Esophagus squamous epithelium (tissue), 5 donors: ENCODE results near the gene MRPL55. TPM values are rescaled to one million over a fixed set of nuclear protein-coding genes. Genes with fewer than 3 reads are reported as not detected.

Experiments
- DNase-seq: peaks from one replicate; lab custom pipeline; 2025; lab: John Stamatoyannopoulos, UW
- H3K27ac ChIP-seq, 4 donors: fragments of 200-600 bp; sonication (generic); one replicate each; pipeline ENCODE4 v1.5.1; 2016 to 2019; ENCODE audit warnings: mild to moderate bottlenecking in 1 of 4
- H3K27me3 ChIP-seq, 4 donors: fragments of 200-600 bp; sonication (generic); 1 replicate in 3 of 4; 2 replicates in 1 of 4; pipeline versions ENCODE4 v1.5.1 to v1.6.0; 2017 to 2021; ENCODE audit warnings: antibody characterized with exemption in 1 of 4
- H3K36me3 ChIP-seq, 3 donors: fragments of 200-600 bp; sonication (generic); one replicate each; pipeline ENCODE4 v1.5.1; 2016 to 2019
- H3K4me1 ChIP-seq, 3 donors: fragments of 200-600 bp; sonication (generic); one replicate each; pipeline ENCODE4 v1.5.1; 2017 to 2019
- H3K4me3 ChIP-seq, 4 donors: fragments of 200-600 bp; sonication (generic); 1 replicate in 3 of 4; 2 replicates in 1 of 4; pipeline ENCODE4 v1.5.1; 2016 to 2019; ENCODE audit warnings: mild to moderate bottlenecking in 2 of 4, moderate library complexity in 1 of 4
- H3K9me3 ChIP-seq, 3 donors: fragments of 200-600 bp; sonication (generic); one replicate each; pipeline ENCODE4 v1.5.1; 2016 to 2019
- CTCF ChIP-seq, 6 experiments: fragments of 450-650 bp in 4 of 6; fragments of 200-600 bp in 2 of 6; sonication (generic) in 2 of 6; IDR thresholded peaks; one replicate each; pipeline ENCODE4 v1.5.1; 2016 to 2019; ENCODE audit warnings: antibody characterized with exemption in 6 of 6, mild to moderate bottlenecking in 4 of 6, moderate library complexity in 4 of 6
- POLR2A ChIP-seq, 4 donors: fragments of 450-650 bp; IDR thresholded peaks; one replicate each; pipeline ENCODE4 v1.6.1; 2017; ENCODE audit warnings: antibody characterized with exemption in 4 of 4, mild to moderate bottlenecking in 4 of 4, moderate library complexity in 3 of 4
- WGBS, 2 donors: methylation state at CpG; one replicate each; pipeline ENCODE4 v1.1.5; 2018; 5-methylcytosine and 5-hydroxymethylcytosine counted together
- intact Hi-C: fragments of 100-400 bp; cut with DNase I; formaldehyde crosslinking; loops from one replicate; pipeline ENCODE4 v1.15.0; 2022
- total RNA-seq, 4 donors: library from RNA; depleted of rRNA; stranded (reverse); fragments of >200 nt; gene quantifications; one replicate each; pipeline ENCODE4 v1.1.0, GENCODE V29; 2016
- donor health status: DM: yes; HTN: yes; CAD: no.

The MRPL55 gene
- total RNA-seq, 4 donors from 2014 or later = 33.8 to 62.2 (median 51.2) TPM

GRCh38 chr1:228085287-228085951 lies 23.7 kb downstream of the MRPL55 start:
- Histone ChIP-seq H3K4me1 (peaks cover 72 to 86% (median 81%) of the 10 kb centered on the region in 3 donors), H3K27me3 (no peaks in the 10 kb centered on the region), H3K9me3 (no peaks in the 10 kb centered on the region), H3K36me3 (peaks cover 0 to 7% (median 5%) of the 10 kb centered on the region in 3 donors), H3K4me3 (peak overlapping the region in 3 of 4 donors; percentile 79 to 100 (median 99)), H3K27ac (peak overlapping the region; percentile 99 to 100 (median 100))
- intact Hi-C loops = loop anchor here (10.0 kb wide), 1 partner anchor 301 kb away; no protein-coding TSS in a partner anchor
- WGBS, 2 donors = 39 to 60% methylated on average over 4 to 6 of the region's 6 CpGs
- TF ChIP-seq CTCF (IDR thresholded peaks at IDR 0.05) = no peak
- TF ChIP-seq POLR2A (IDR thresholded peaks at IDR 0.05) = no peak
- no peak for DNase-seq

DNA sequence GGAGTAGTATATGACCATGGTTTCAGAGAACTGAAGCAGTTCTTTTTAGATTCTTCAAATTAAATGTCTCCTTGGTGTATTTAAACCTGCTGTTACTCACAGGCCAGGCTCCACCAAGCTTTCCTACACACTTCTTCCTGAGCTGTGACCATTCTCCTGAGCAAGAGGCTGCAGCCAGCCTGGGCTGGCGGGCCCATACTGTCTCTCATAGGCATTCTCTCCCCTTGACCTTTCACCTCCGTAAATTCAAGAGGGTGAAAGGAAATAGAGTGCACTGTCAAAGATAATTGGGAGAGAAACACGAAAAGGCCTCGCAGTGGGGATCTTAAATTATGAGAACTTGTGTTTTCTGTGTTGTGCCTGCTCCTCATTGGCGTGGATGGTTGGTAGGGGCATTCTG lies 24.3 kb downstream of the MRPL55 start:
- 49 to 61% methylated on average over 5 of the region's 5 CpGs for WGBS, 2 donors
- H3K27ac ChIP-seq = peak overlapping the region; percentile 99 to 100 (median 100)
- peaks cover 0 to 7% (median 5%) of the 10 kb centered on the region in 3 donors for H3K36me3 ChIP-seq
- intact Hi-C loops = loop anchor here (10.0 kb wide), 1 partner anchor 300 kb away; no protein-coding TSS in a partner anchor
- H3K4me1 ChIP-seq = peaks cover 66 to 84% (median 79%) of the 10 kb centered on the region in 3 donors
- TF ChIP-seq POLR2A (IDR thresholded peaks at IDR 0.05) (no peak), CTCF (IDR thresholded peaks at IDR 0.05) (no peak)
- H3K9me3 ChIP-seq = no peaks in the 10 kb centered on the region
- H3K4me3 ChIP-seq = peak overlapping the region; percentile 1 to 100 (median 89)
- no peaks in the 10 kb centered on the region for H3K27me3 ChIP-seq
- DNase-seq = no peak

- no peak for DNase-seq
- peaks cover 61 to 79% (median 77%) of the 10 kb centered on the region in 3 donors for H3K4me1 ChIP-seq
Observed at GRCh38 chr1:228084325-228084724, 24.8 kb downstream of the MRPL55 start.

GRCh38 chr1:228083871-228084278 lies 25.2 kb downstream of the MRPL55 start:
- DNase-seq = no peak
- 0 to 1% methylated on average over 16 to 17 of the region's 17 CpGs for WGBS, 2 donors

More at GRCh38 chr1:228084325-228084724, 24.8 kb downstream of the MRPL55 start:
- Histone ChIP-seq H3K36me3 (peaks cover 0 to 6% (median 5%) of the 10 kb centered on the region in 3 donors), H3K27me3 (no peaks in the 10 kb centered on the region), H3K27ac (peak overlapping the region; percentile 99 to 100 (median 100)), H3K9me3 (no peaks in the 10 kb centered on the region), H3K4me3 (peak overlapping the region; percentile 79 to 100 (median 98))
- 0 to 2% methylated on average over 3 of the region's 3 CpGs for WGBS, 2 donors
- TF ChIP-seq POLR2A (IDR thresholded peaks at IDR 0.05) (peak in 1 of 4 donors; percentile 25), CTCF (IDR thresholded peaks at IDR 0.05) (no peak)
- intact Hi-C loops = loop anchor here (10.0 kb wide), 1 partner anchor 300 kb away; no protein-coding TSS in a partner anchor

More at GRCh38 chr1:228083871-228084278, 25.2 kb downstream of the MRPL55 start:
- H3K4me1 ChIP-seq = peaks cover 57 to 74% (median 73%) of the 10 kb centered on the region in 3 donors
- TF ChIP-seq POLR2A (IDR thresholded peaks at IDR 0.05) (no peak), CTCF (IDR thresholded peaks at IDR 0.05) (no peak)
- intact Hi-C loops = loop anchor here (10.0 kb wide), 1 partner anchor 299 kb away; no protein-coding TSS in a partner anchor
- peak overlapping the region; percentile 99 to 100 (median 100) for H3K27ac ChIP-seq
- peak overlapping the region; percentile 79 to 100 (median 98) for H3K4me3 ChIP-seq
- no peaks in the 10 kb centered on the region for H3K27me3 ChIP-seq
- no peaks in the 10 kb centered on the region for H3K9me3 ChIP-seq
- H3K36me3 ChIP-seq = peaks cover 0 to 4% (median 1%) of the 10 kb centered on the region in 3 donors
